Hypothalamus (tissue), 51 donors: ENCODE measurements around the gene EID2.

ENCODE experiments used
- DNase-seq, 51 donors: peaks; one replicate each; lab custom pipeline; 2025; lab: John Stamatoyannopoulos, UW

The EID2 gene

GRCh38 chr19:39539165-39539517, 820 bp downstream of the EID2 start:
- DNase-seq = no peak

GRCh38 chr19:39533791-39534190, 6.2 kb downstream of the EID2 start:
- DNase-seq = no peak

GRCh38 chr19:39533003-39533512, 6.9 kb downstream of the EID2 start:
- no peak for DNase-seq

- DNase-seq = peak; percentile 50 to 95 (median 89)
These were observed 7.5 kb downstream of the EID2 start, which contains the start of gene EID2B for GRCh38 chr19:39532233-39533002. Gene EID2B (minus strand): TSS chr19:39532852. CDS start chr19:39532802, 50 bp downstream.

GRCh38 chr19:39531834-39532232, 8.1 kb downstream of the EID2 start:
- no peak for DNase-seq

GRCh38 chr19:39525205-39525604, 14.8 kb downstream of the EID2 start:
- no peak for DNase-seq

- no peak for DNase-seq
These were observed 15.5 kb downstream of the EID2 start for GRCh38 chr19:39524495-39524894.

- DNase-seq = no peak
These were observed 19.1 kb downstream of the EID2 start for GRCh38 chr19:39520541-39521484.

GRCh38 chr19:39518975-39519374, 21.0 kb downstream of the EID2 start:
- DNase-seq = no peak

- no peak for DNase-seq
These were observed 21.5 kb downstream of the EID2 start for GRCh38 chr19:39518458-39518857.

- no peak for DNase-seq
These were observed 22.5 kb downstream of the EID2 start for GRCh38 chr19:39517432-39517831.

- no peak for DNase-seq
These were observed 23.7 kb downstream of the EID2 start for GRCh38 chr19:39516270-39516669.

- peak in 1 of 51 donors; percentile 5 for DNase-seq
These were observed 24.3 kb downstream of the EID2 start for GRCh38 chr19:39515551-39516191.

- DNase-seq = peak in 3 of 51 donors; percentile 9 to 13 (median 13)
These were observed 25.0 kb downstream of the EID2 start, which contains the start of gene SELENOV for GRCh38 chr19:39514840-39515550. Gene SELENOV (plus strand): TSS chr19:39515139. CDS start chr19:39515213, 74 bp downstream.

GRCh38 chr19:39512988-39513387, 27.0 kb downstream of the EID2 start:
- DNase-seq = no peak

GRCh38 chr19:39509233-39509632, 30.7 kb downstream of the EID2 start:
- DNase-seq = no peak

- DNase-seq = no peak
These were observed 31.3 kb downstream of the EID2 start for GRCh38 chr19:39508629-39509028.

- DNase-seq = no peak
These were observed 32.1 kb downstream of the EID2 start for GRCh38 chr19:39507715-39508364.

GRCh38 chr19:39506944-39507714, 32.8 kb downstream of the EID2 start:
- peak in 15 of 51 donors; percentile 2 to 63 (median 36) for DNase-seq
